PC-9 (cell line): ENCODE data around the gene RUNX1. TPM values are rescaled to one million over a fixed set of nuclear protein-coding genes. Genes with fewer than 3 reads are reported as not detected.

ENCODE experiments used
- BruUV-seq: library from RNA; stranded (reverse); fragments of 400-500 nt; replicated peaks from 2 replicates; lab custom pipeline; 2021; lab: Mats Ljungman, UMichigan
- CTCF ChIA-PET: fragments of 300-600 bp; sonication (Branson Sonifier 250); formaldehyde crosslinking; loops from one replicate; lab custom pipeline; 2022; ENCODE audit warnings: antibody characterized with exemption; lab: Charles Lee
- POLR2A ChIA-PET: fragments of 300-600 bp; sonication (Branson Sonifier 250); formaldehyde crosslinking; loops from one replicate; lab custom pipeline; 2022; ENCODE audit warnings: antibody characterized with exemption; ENCODE audit not compliant: unreplicated experiment; lab: Charles Lee
- DNase-seq, 2 experiments: peaks; one replicate each; pipeline versions ENCODE4 v3.0.0 to v3.0.0-alpha.2; 2015 to 2022; ENCODE audit warnings: mixed read lengths in 1 of 2
- H2AFZ ChIP-seq: fragments of 200-600 bp; sonication (generic); 2 replicates; pipeline ENCODE4 v1.8.1; 2017; ENCODE audit warnings: antibody characterized with exemption
- H3F3A ChIP-seq: fragments of 200-600 bp; sonication (generic); 2 replicates; pipeline ENCODE4 v1.8.1; 2017; ENCODE audit warnings: antibody characterized with exemption, mild to moderate bottlenecking, low read depth; ENCODE audit not compliant: insufficient read depth
- H3K27ac ChIP-seq: fragments of 200-600 bp; sonication (generic); 2 replicates; pipeline ENCODE4 v1.6.1; 2016; ENCODE audit warnings: mixed run types
- H3K27me3 ChIP-seq: fragments of 200-600 bp; sonication (generic); 2 replicates; pipeline ENCODE4 v1.6.1; 2016; ENCODE audit warnings: low read depth, mixed run types; ENCODE audit not compliant: insufficient read depth
- H3K36me3 ChIP-seq: fragments of 200-600 bp; sonication (generic); 2 replicates; pipeline ENCODE4 v1.6.1; 2016; ENCODE audit warnings: low read depth, mixed run types
- H3K4me1 ChIP-seq: fragments of 200-600 bp; sonication (generic); replicated peaks from 2 replicates; pipeline ENCODE4 v1.6.1; 2016; ENCODE audit warnings: mixed run types; ENCODE audit not compliant: insufficient read depth
- H3K4me2 ChIP-seq: fragments of 200-600 bp; sonication (generic); 2 replicates; pipeline ENCODE4 v1.6.1; 2017; ENCODE audit warnings: mixed run types
- H3K4me3 ChIP-seq: fragments of 200-600 bp; sonication (generic); 2 replicates; pipeline ENCODE4 v1.6.1; 2016; ENCODE audit warnings: mixed run types
- H3K79me2 ChIP-seq: fragments of 200-600 bp; sonication (generic); 2 replicates; pipeline ENCODE4 v1.6.1; 2017; ENCODE audit warnings: low read depth, mixed run types
- H3K9me2 ChIP-seq: fragments of 200-600 bp; sonication (generic); 2 replicates; pipeline ENCODE4 v1.8.1; 2017; ENCODE audit warnings: mild to moderate bottlenecking; ENCODE audit not compliant: insufficient read depth
- H3K9me3 ChIP-seq: fragments of 200-600 bp; sonication (generic); 2 replicates; pipeline ENCODE4 v1.8.1; 2016; ENCODE audit warnings: low read depth; ENCODE audit not compliant: insufficient read depth
- H4K20me1 ChIP-seq: fragments of 200-600 bp; sonication (generic); 2 replicates; pipeline ENCODE4 v1.8.1; 2017; ENCODE audit not compliant: insufficient read depth
- EZH2 ChIP-seq: fragments of 200-600 bp; sonication (generic); IDR thresholded peaks from 2 replicates; pipeline ENCODE4 v1.8.0; 2017; ENCODE audit warnings: antibody characterized with exemption, low read depth
- intact Hi-C: fragments of 100-400 bp; cut with micrococcal nuclease; formaldehyde crosslinking; loops from one replicate; pipeline ENCODE4 v1.10.0; 2022; ENCODE audit not compliant: unreplicated experiment
- total RNA-seq: library from RNA; stranded (reverse); gene quantifications from 2 replicates; pipeline ENCODE4 v1.2.3, GENCODE V29; 2021
- TF ChIP-seq, protein P1 (sequence below): fragments of 200-600 bp; sonication (generic); conservative IDR thresholded peaks from 2 replicates; pipeline ENCODE4 v1.6.1; 2017; ENCODE audit warnings: mixed run types, antibody characterized with exemption, mild to moderate bottlenecking, moderate library complexity

RUNX1 gene
- total RNA-seq, 1 experiment from 2014 or later, result 58.5 TPM

DNA sequence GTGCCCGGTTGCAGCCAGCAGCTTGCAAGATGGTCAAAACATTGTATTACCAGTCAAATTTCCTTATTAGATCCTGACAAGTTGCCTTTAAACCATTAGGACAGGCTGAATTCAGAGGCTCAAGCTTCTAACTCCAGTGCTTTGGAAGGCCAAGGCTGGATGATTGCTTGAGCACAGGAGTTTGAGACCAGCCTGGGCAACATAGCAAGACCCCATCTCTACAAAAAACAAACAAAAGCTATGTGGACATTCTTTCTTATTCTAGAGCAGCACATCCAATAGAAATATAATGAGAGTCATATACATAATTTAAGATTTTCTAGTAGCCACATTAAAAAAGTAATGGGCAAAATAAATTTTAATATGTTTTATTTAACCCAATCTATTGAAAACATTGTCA lies 149.3 kb downstream of the RUNX1 start:
- H4K20me1 ChIP-seq, result no peaks in the 10 kb centered on the region
- ChIA-PET CTCF (no interaction called here), POLR2A (interaction anchor here (0.5 kb wide), 1 partner anchor 76 kb away, joined by 4 read pairs; no protein-coding TSS in a partner anchor)
- H2AFZ ChIP-seq, result no peak overlapping the region
- H3K9me2 ChIP-seq, result no peaks in the 10 kb centered on the region
- intact Hi-C loops, result no loop called here
- H3K4me3 ChIP-seq, result no peak overlapping the region
- H3K36me3 ChIP-seq, result no peaks in the 10 kb centered on the region; the same call in 1 of the 2 replicates
- no peaks in the 10 kb centered on the region for H3K9me3 ChIP-seq
- no peaks in the 10 kb centered on the region for H3K27me3 ChIP-seq
- no peak for TF ChIP-seq EZH2
- TF ChIP-seq, protein P1, sequence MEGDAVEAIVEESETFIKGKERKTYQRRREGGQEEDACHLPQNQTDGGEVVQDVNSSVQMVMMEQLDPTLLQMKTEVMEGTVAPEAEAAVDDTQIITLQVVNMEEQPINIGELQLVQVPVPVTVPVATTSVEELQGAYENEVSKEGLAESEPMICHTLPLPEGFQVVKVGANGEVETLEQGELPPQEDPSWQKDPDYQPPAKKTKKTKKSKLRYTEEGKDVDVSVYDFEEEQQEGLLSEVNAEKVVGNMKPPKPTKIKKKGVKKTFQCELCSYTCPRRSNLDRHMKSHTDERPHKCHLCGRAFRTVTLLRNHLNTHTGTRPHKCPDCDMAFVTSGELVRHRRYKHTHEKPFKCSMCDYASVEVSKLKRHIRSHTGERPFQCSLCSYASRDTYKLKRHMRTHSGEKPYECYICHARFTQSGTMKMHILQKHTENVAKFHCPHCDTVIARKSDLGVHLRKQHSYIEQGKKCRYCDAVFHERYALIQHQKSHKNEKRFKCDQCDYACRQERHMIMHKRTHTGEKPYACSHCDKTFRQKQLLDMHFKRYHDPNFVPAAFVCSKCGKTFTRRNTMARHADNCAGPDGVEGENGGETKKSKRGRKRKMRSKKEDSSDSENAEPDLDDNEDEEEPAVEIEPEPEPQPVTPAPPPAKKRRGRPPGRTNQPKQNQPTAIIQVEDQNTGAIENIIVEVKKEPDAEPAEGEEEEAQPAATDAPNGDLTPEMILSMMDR, result no peak
- H3K79me2 ChIP-seq, result peaks cover 40% of the 10 kb centered on the region
- no peak overlapping the region for H3K27ac ChIP-seq
- no peak for DNase-seq
- no TSS peak for BruUV-seq
- no peaks in the 10 kb centered on the region for H3K4me1 ChIP-seq
- H3K4me2 ChIP-seq, result no peak overlapping the region
- H3F3A ChIP-seq, result peaks cover 6% of the 10 kb centered on the region; the same call in 1 of the 2 replicates

DNA sequence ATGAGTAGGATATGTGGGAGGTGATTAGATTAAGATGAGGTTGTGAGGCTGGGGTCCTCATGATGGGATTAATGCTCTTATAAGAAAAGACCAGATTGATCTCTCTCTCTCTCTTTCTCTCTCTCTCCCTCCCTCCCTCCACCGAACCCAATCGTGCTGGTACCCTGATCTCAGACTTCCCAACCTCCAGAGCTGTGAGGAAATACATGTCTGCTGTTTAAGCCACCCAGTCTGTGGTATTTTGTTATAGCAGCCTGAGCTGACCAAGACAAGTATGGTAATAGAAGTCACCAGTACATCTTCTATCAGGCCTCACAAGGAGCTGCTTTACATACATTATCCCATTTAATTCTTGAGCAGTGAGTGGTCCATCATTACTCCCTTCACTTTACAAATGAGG lies 149.8 kb downstream of the RUNX1 start:
- no peaks in the 10 kb centered on the region for H4K20me1 ChIP-seq
- no peaks in the 10 kb centered on the region for H3K9me3 ChIP-seq
- H3K9me2 ChIP-seq, result no peaks in the 10 kb centered on the region
- no peaks in the 10 kb centered on the region; the same call in 1 of the 2 replicates for H3K36me3 ChIP-seq
- POLR2A ChIA-PET, result interaction anchor here (0.5 kb wide), 1 partner anchor 76 kb away, joined by 4 read pairs; no protein-coding TSS in a partner anchor
- CTCF ChIA-PET, result no interaction called here
- intact Hi-C loops, result no loop called here
- peaks cover 36% of the 10 kb centered on the region for H3K79me2 ChIP-seq
- H3K27ac ChIP-seq, result no peak overlapping the region
- H3K4me2 ChIP-seq, result no peak overlapping the region
- TF ChIP-seq EZH2, result no peak
- TF ChIP-seq, protein P1, result no peak
- no peaks in the 10 kb centered on the region for H3K4me1 ChIP-seq
- H2AFZ ChIP-seq, result no peak overlapping the region
- H3K4me3 ChIP-seq, result no peak overlapping the region
- BruUV-seq, result no TSS peak
- H3K27me3 ChIP-seq, result no peaks in the 10 kb centered on the region
- H3F3A ChIP-seq, result peaks cover 6% of the 10 kb centered on the region; the same call in 1 of the 2 replicates
- no peak for DNase-seq

DNA sequence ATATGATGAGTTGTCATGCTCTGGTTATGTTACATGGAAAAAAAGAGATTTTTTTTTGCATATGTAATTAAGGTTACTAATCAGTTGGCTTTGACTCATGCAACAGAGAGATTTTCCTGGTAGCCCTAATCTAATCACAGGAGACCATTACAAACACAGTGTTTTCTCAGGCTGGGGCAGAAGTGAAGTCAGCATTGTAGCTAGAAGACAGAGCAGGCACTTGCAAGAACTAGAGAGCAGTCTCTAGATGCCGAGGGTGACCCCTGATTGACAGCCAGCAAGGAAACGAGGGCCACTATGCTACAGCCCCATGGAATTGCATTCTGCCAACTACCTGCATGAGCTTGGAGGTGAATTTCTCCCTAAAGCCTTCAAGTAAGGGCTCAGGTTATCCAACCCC lies 151.3 kb downstream of the RUNX1 start:
- Histone ChIP-seq H4K20me1 (no peaks in the 10 kb centered on the region), H3K27me3 (no peaks in the 10 kb centered on the region), H2AFZ (no peak overlapping the region), H3K27ac (no peak overlapping the region), H3K36me3 (no peaks in the 10 kb centered on the region; the same call in 1 of the 2 replicates), H3K79me2 (peaks cover 25% of the 10 kb centered on the region), H3K4me3 (no peak overlapping the region), H3K9me2 (no peaks in the 10 kb centered on the region), H3K4me2 (no peak overlapping the region), H3K4me1 (no peaks in the 10 kb centered on the region), H3K9me3 (no peaks in the 10 kb centered on the region), H3F3A (peaks cover 6% of the 10 kb centered on the region; the same call in 1 of the 2 replicates)
- TF ChIP-seq, protein P1, result no peak
- TF ChIP-seq EZH2, result no peak
- DNase-seq, result no peak
- CTCF ChIA-PET, result no interaction called here
- POLR2A ChIA-PET, result no interaction called here
- BruUV-seq, result no TSS peak
- intact Hi-C loops, result no loop called here
